KMS-11 (cell line): Measurements from ENCODE around the gene TRIP11.

Experiments used
- H2AFZ ChIP-seq: fragments of 200-600 bp; sonication (generic); 2 replicates; pipeline ENCODE4 v1.6.1; 2016; ENCODE audit warnings: antibody characterized with exemption, mixed run types, low read depth
- H3K27ac ChIP-seq: fragments of 200-600 bp; sonication (generic); 2 replicates; pipeline ENCODE4 v1.6.1; 2016; ENCODE audit warnings: mild to moderate bottlenecking, mixed run types
- H3K27me3 ChIP-seq: fragments of 200-600 bp; sonication (generic); 2 replicates; pipeline ENCODE4 v1.6.1; 2017; ENCODE audit warnings: mild to moderate bottlenecking, low read depth, mixed run types, moderate library complexity; ENCODE audit not compliant: insufficient read depth
- H3K36me3 ChIP-seq: fragments of 200-600 bp; sonication (generic); 2 replicates; pipeline ENCODE4 v1.6.1; 2017; ENCODE audit warnings: mild to moderate bottlenecking, mixed run types; ENCODE audit not compliant: insufficient read depth
- H3K4me1 ChIP-seq: fragments of 200-600 bp; sonication (generic); 2 replicates; pipeline ENCODE4 v1.6.1; 2016; ENCODE audit warnings: mild to moderate bottlenecking, low read depth, mixed run types; ENCODE audit not compliant: poor library complexity, severe bottlenecking
- H3K4me2 ChIP-seq: fragments of 200-600 bp; sonication (generic); 2 replicates; pipeline ENCODE4 v1.7.0; 2016; ENCODE audit warnings: mild to moderate bottlenecking, mixed run types
- H3K4me3 ChIP-seq: fragments of 200-600 bp; sonication (generic); IDR thresholded peaks from 2 replicates; pipeline ENCODE4 v1.6.1; 2017; ENCODE audit warnings: low read depth, low read length, mixed read lengths; ENCODE audit not compliant: insufficient read depth
- H3K79me2 ChIP-seq: fragments of 200-600 bp; sonication (generic); 2 replicates; pipeline ENCODE4 v1.6.1; 2016; ENCODE audit warnings: low read depth, mixed run types; ENCODE audit not compliant: insufficient read depth
- H3K9ac ChIP-seq: fragments of 200-600 bp; sonication (generic); 2 replicates; pipeline ENCODE4 v1.6.1; 2016; ENCODE audit warnings: mild to moderate bottlenecking, mixed run types
- H4K20me1 ChIP-seq: fragments of 200-600 bp; sonication (generic); 2 replicates; pipeline ENCODE4 v1.6.1; 2016; ENCODE audit warnings: mild to moderate bottlenecking, mixed run types; ENCODE audit not compliant: insufficient read depth
- TF ChIP-seq, protein P1 (sequence below): fragments of 200-600 bp; sonication (generic); conservative IDR thresholded peaks from 2 replicates; pipeline ENCODE4 v1.6.1; 2017; ENCODE audit warnings: low read depth, mild to moderate bottlenecking, antibody characterized with exemption, low read length, moderate library complexity, mixed read lengths

TRIP11 gene

DNA sequence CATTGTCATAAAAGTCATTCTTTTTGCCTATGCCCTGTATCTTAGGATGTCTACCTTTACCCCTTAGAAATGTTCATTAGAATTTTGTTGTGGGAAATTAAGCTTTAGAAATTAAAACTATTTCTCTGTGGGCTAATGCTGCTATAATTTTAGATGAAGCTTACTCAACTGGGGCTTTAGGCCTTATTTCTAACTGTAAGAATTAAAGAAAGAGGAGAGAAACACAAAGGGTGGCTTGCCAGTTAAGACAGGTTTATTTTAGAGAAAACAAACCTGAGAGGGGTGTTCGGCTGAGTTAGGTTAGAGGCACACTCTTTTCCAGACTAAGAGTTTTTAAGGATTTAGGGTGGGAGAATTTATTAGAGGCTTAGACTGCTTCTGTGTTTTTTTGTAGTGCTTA is 6.4 kb downstream of the TRIP11 start:
- peaks cover 28% of the 10 kb centered on the region for H3K79me2 ChIP-seq

DNA sequence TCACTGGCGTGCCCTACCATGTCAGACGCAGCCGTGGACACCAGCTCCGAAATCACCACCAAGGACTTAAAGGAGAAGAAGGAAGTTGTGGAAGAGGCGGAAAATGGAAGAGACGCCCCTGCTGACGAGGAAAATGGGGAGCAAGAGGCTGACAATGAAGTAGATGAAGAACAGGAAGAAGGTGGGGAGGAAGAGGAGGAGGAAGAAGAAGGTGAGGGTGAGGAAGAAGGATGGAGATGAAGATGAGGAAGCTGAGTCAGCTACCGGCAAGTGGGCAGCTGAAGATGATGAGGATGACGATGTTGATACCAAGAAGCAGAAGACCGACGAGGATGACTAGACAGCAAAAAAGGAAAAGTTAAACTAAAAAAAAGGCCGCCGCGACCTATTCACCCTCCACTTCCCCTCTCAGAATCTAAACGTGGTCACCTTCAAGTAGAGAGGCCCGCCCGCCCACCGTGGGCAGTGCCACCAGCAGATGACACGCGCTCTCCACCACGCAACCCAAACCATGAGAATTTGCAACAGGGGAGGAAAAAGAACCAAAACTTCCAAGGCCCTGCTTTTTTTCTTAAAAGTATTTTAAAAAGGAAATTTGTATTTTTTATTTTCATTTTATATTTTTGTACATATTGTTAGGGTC is 13.2 kb downstream of the TRIP11 start:
- no peak overlapping the region for H3K4me3 ChIP-seq
- no peak overlapping the region for H3K27ac ChIP-seq
- no peak overlapping the region for H3K4me2 ChIP-seq
- no peaks in the 10 kb centered on the region for H3K79me2 ChIP-seq
- no peaks in the 10 kb centered on the region for H4K20me1 ChIP-seq
- H2AFZ ChIP-seq = no peak overlapping the region
- no peaks in the 10 kb centered on the region for H3K27me3 ChIP-seq
- no peaks in the 10 kb centered on the region for H3K4me1 ChIP-seq
- TF ChIP-seq, protein P1, sequence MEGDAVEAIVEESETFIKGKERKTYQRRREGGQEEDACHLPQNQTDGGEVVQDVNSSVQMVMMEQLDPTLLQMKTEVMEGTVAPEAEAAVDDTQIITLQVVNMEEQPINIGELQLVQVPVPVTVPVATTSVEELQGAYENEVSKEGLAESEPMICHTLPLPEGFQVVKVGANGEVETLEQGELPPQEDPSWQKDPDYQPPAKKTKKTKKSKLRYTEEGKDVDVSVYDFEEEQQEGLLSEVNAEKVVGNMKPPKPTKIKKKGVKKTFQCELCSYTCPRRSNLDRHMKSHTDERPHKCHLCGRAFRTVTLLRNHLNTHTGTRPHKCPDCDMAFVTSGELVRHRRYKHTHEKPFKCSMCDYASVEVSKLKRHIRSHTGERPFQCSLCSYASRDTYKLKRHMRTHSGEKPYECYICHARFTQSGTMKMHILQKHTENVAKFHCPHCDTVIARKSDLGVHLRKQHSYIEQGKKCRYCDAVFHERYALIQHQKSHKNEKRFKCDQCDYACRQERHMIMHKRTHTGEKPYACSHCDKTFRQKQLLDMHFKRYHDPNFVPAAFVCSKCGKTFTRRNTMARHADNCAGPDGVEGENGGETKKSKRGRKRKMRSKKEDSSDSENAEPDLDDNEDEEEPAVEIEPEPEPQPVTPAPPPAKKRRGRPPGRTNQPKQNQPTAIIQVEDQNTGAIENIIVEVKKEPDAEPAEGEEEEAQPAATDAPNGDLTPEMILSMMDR = no peak
- no peaks in the 10 kb centered on the region for H3K36me3 ChIP-seq
- H3K9ac ChIP-seq = no peak overlapping the region

More for the DNA sequence above, 6.4 kb downstream of the TRIP11 start:
- Histone ChIP-seq H2AFZ (no peak overlapping the region), H3K4me2 (no peak overlapping the region), H3K4me1 (peaks cover 4% of the 10 kb centered on the region), H3K9ac (no peak overlapping the region), H3K36me3 (no peaks in the 10 kb centered on the region), H3K27ac (no peak overlapping the region), H3K27me3 (no peaks in the 10 kb centered on the region), H4K20me1 (no peaks in the 10 kb centered on the region), H3K4me3 (no peak overlapping the region)
- TF ChIP-seq, protein P1 = no peak

DNA sequence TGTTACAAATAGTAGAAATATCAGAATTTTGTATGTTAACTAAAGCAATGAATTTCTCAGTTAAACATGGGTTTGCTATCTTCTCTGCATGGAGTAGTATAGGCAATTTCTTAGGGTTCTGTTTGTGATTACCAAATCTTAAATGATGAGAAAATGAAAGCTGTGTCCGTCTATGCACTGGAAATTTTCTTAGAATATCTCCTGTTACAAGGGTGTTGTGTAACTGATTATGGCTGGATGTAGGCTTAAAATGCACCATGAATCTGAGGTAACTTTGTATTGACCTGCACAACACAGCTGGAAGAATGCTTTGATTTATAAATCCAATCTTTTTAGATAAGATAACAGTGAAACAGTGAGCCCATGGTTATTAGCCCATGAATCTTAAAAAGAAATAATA is 17.8 kb downstream of the TRIP11 start:
- no peak overlapping the region for H3K27ac ChIP-seq
- H3K27me3 ChIP-seq = no peaks in the 10 kb centered on the region
- H3K36me3 ChIP-seq = no peaks in the 10 kb centered on the region
- H3K4me2 ChIP-seq = no peak overlapping the region
- no peak overlapping the region for H2AFZ ChIP-seq
- H3K79me2 ChIP-seq = no peaks in the 10 kb centered on the region
- no peak overlapping the region for H3K9ac ChIP-seq
- TF ChIP-seq, protein P1 = no peak
- no peaks in the 10 kb centered on the region for H4K20me1 ChIP-seq
- H3K4me1 ChIP-seq = no peaks in the 10 kb centered on the region
- no peak overlapping the region for H3K4me3 ChIP-seq

DNA sequence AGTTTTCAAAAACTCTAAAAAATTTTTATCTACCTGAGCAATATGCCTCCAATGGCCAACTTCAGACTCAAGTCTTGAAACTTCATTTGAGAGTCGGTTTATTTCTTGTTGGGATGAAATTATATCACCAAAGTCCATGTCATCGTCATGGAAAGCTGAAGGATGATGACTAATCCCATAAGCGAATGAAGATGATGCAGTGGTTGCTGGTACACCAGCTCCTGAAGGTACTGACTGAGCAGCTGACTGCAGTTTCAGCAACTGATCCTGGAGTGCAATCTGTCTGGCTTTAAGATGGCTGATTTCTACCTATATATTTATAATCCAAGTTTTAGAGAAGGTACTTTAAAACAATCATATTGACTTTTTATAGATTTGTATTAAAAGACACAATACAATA is 18.3 kb downstream of the TRIP11 start:
- TF ChIP-seq, protein P1 = no peak
- Histone ChIP-seq H3K79me2 (no peaks in the 10 kb centered on the region), H3K4me2 (no peak overlapping the region), H3K27me3 (no peaks in the 10 kb centered on the region), H3K4me3 (no peak overlapping the region), H3K27ac (no peak overlapping the region), H3K4me1 (no peaks in the 10 kb centered on the region), H4K20me1 (no peaks in the 10 kb centered on the region), H2AFZ (no peak overlapping the region), H3K36me3 (no peaks in the 10 kb centered on the region), H3K9ac (no peak overlapping the region)
